BLaER1 treated with 17β-estradiol and CSF1 and Interleukin-3, amounts not matched to agents 10 nM and 100 nM (cell line): ENCODE measurements around the gene ALPP.
"Not testable (repeated sequence)": the region's sequence is repeated elsewhere in the genome, so short reads cannot be mapped to it uniquely, and the experiment has no call there.

Source experiments
- H3K27ac ChIP-seq, 11 experiments: shearing (Covaris generic); formaldehyde crosslinking; 2 replicates each; pipeline ENCODE4 v1.8.1; 2022
- H3K27me3 ChIP-seq, 11 experiments: shearing (Covaris generic); formaldehyde crosslinking; 2 replicates each; pipeline ENCODE4 v1.8.1; 2022
- H3K36me3 ChIP-seq, 11 experiments: shearing (Covaris generic); formaldehyde crosslinking; 2 replicates each; pipeline ENCODE4 v1.8.1; 2022
- H3K4me1 ChIP-seq, 10 experiments: shearing (Covaris generic); formaldehyde crosslinking; 2 replicates each; pipeline ENCODE4 v1.8.1; 2022
- H3K4me2 ChIP-seq, 11 experiments: shearing (Covaris generic); formaldehyde crosslinking; 2 replicates each; pipeline ENCODE4 v1.8.1; 2022
- H3K4me3 ChIP-seq, 10 experiments: shearing (Covaris generic); formaldehyde crosslinking; 2 replicates each; pipeline ENCODE4 v1.8.1; 2022
- H3K9ac ChIP-seq, 11 experiments: shearing (Covaris generic); formaldehyde crosslinking; 2 replicates each; pipeline ENCODE4 v1.8.1; 2022
- H3K9me3 ChIP-seq, 11 experiments: shearing (Covaris generic); formaldehyde crosslinking; replicated peaks in 1 of 11; 2 replicates each; pipeline ENCODE4 v1.8.1; 2022
- H4K20me1 ChIP-seq, 11 experiments: shearing (Covaris generic); formaldehyde crosslinking; 2 replicates each; pipeline ENCODE4 v1.8.1; 2022
- Cebpa-rat ChIP-seq, 11 experiments: shearing (Covaris generic); IDR thresholded peaks; 2 replicates each; pipeline ENCODE4 v1.8.1; 2022

ALPP gene

GRCh38 chr2:232420463-232421188, 42.1 kb downstream of the ALPP start:
- Histone ChIP-seq H3K9me3 (peaks cover 36 to 46% (median 43%) of the 10 kb centered on the region in 11 experiments), H3K27me3 (peaks cover 56 to 69% (median 62%) of the 10 kb centered on the region in 11 experiments), H3K4me3 (peak overlapping the region; percentile 42 to 66 (median 53)), H3K27ac (no peak overlapping the region), H4K20me1 (peaks cover 0 to 34% (median 4%) of the 10 kb centered on the region in 11 experiments; a peak in 6 of 22 replicates), H3K36me3 (no peaks in the 10 kb centered on the region), H3K4me2 (peak overlapping the region; percentile 66 to 90 (median 77)), H3K4me1 (peaks cover 0 to 6% (median 2%) of the 10 kb centered on the region in 10 experiments; a peak in 6 of 20 replicates), H3K9ac (peak overlapping the region in 2 of 11 experiments; percentile 20 to 35; a peak in 1 of 22 replicates)
- no peak for TF ChIP-seq Cebpa-rat (IDR thresholded peaks at IDR 0.05)

GRCh38 chr2:232421189-232421785, 42.7 kb downstream of the ALPP start:
- peak overlapping the region; percentile 66 to 90 (median 77) for H3K4me2 ChIP-seq
- peaks cover 36 to 46% (median 43%) of the 10 kb centered on the region in 11 experiments for H3K9me3 ChIP-seq
- peaks cover 56 to 66% (median 62%) of the 10 kb centered on the region in 11 experiments for H3K27me3 ChIP-seq
- no peaks in the 10 kb centered on the region for H3K36me3 ChIP-seq
- peaks cover 0 to 6% (median 2%) of the 10 kb centered on the region in 10 experiments; a peak in 6 of 20 replicates for H3K4me1 ChIP-seq
- peaks cover 0 to 34% (median 4%) of the 10 kb centered on the region in 11 experiments; a peak in 6 of 22 replicates for H4K20me1 ChIP-seq
- H3K4me3 ChIP-seq: peak overlapping the region; percentile 42 to 66 (median 53); a peak in 19 of 20 replicates
- H3K9ac ChIP-seq: no peak overlapping the region
- no peak for TF ChIP-seq Cebpa-rat (IDR thresholded peaks at IDR 0.05)
- H3K27ac ChIP-seq: no peak overlapping the region

- no peak overlapping the region for H3K4me3 ChIP-seq
- no peaks in the 10 kb centered on the region for H3K36me3 ChIP-seq
- no peak for TF ChIP-seq Cebpa-rat (IDR thresholded peaks at IDR 0.05)
- H3K9me3 ChIP-seq: peaks cover 36 to 46% (median 43%) of the 10 kb centered on the region in 11 experiments
- H4K20me1 ChIP-seq: peaks cover 0 to 30% (median 4%) of the 10 kb centered on the region in 11 experiments; a peak in 6 of 22 replicates
- no peak overlapping the region for H3K27ac ChIP-seq
- H3K4me1 ChIP-seq: peaks cover 0 to 6% (median 2%) of the 10 kb centered on the region in 10 experiments; a peak in 6 of 20 replicates
- H3K4me2 ChIP-seq: no peak overlapping the region
- H3K27me3 ChIP-seq: peaks cover 56 to 60% (median 58%) of the 10 kb centered on the region in 11 experiments
- H3K9ac ChIP-seq: no peak overlapping the region
Measured at GRCh38 chr2:232422051-232422450, 43.5 kb downstream of the ALPP start.

- H3K4me3 ChIP-seq, H3K36me3 ChIP-seq, H3K9ac ChIP-seq, H3K4me1 ChIP-seq, H3K27ac ChIP-seq, H3K4me2 ChIP-seq: not testable (repeated sequence)
- H3K27me3 ChIP-seq: peaks cover 47 to 50% (median 49%) of the 10 kb centered on the region in 11 experiments
- peaks cover 36 to 46% (median 43%) of the 10 kb centered on the region in 11 experiments for H3K9me3 ChIP-seq
- peaks cover 0 to 25% (median 4%) of the 10 kb centered on the region in 11 experiments; a peak in 6 of 22 replicates for H4K20me1 ChIP-seq
Measured at GRCh38 chr2:232422996-232423395, 44.4 kb downstream of the ALPP start.

- H3K27ac ChIP-seq, H3K4me2 ChIP-seq, H3K4me1 ChIP-seq, H3K36me3 ChIP-seq, H3K4me3 ChIP-seq, H3K9ac ChIP-seq: not testable (repeated sequence)
- peaks cover 43 to 46% (median 45%) of the 10 kb centered on the region in 11 experiments for H3K27me3 ChIP-seq
- H4K20me1 ChIP-seq: peaks cover 0 to 25% (median 4%) of the 10 kb centered on the region in 11 experiments; a peak in 6 of 22 replicates
- H3K9me3 ChIP-seq: peaks cover 36 to 46% (median 43%) of the 10 kb centered on the region in 11 experiments
Measured at GRCh38 chr2:232423407-232423806, 44.9 kb downstream of the ALPP start.

GRCh38 chr2:232431705-232432590, 53.4 kb downstream of the ALPP start:
- Histone ChIP-seq H3K4me2 (peak overlapping the region in 9 of 11 experiments; percentile 54 to 81 (median 68); a peak in 15 of 22 replicates), H3K4me3 (no peak overlapping the region), H3K4me1 (peaks cover 4 to 40% (median 28%) of the 10 kb centered on the region in 10 experiments; a peak in 19 of 20 replicates), H3K27ac (no peak overlapping the region), H3K9ac (no peak overlapping the region), H3K36me3 (no peaks in the 10 kb centered on the region), H4K20me1 (no peaks in the 10 kb centered on the region), H3K9me3 (no peaks in the 10 kb centered on the region), H3K27me3 (no peaks in the 10 kb centered on the region)
- no peak for TF ChIP-seq Cebpa-rat (IDR thresholded peaks at IDR 0.05)
